DMS114 treated with DMSO at 0.1 percent for 48 hours (cell line): ENCODE measurements around the gene CNTNAP5.
A peak's percentile ranks its signal among the peaks of the same experiment; 100 is the strongest.

Experiments used
- DNase-seq: peaks from one replicate; lab custom pipeline; 2025; ENCODE audit not compliant: unreplicated experiment; lab: John Stamatoyannopoulos, UW

The CNTNAP5 gene

DNA sequence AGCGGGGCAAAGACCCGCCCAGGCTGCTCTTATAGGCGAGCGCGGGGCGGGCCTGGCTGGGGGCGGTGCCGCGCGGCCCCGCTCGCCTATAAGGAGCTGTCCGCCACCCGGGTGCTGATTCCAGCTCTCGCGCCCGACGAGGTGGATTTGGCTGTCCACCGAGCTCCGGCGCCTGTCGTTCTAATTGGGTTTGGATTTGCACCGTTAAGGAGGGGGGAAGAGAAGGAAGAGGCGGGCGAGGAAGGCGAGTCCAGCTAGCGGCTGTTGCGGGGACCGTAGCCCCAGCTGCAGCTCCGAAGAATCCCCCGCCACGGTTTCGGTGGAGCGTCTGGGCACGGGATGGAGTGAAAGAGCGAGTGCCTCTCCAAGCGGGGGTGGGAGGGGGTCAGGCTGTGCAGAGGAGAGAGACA, at the start of gene CNTNAP5:
Gene CNTNAP5, plus strand, starts transcription at position 117 of the 410 bp plus-strand sequence. CDS start 364 bp downstream, outside the sequence.
- no peak for DNase-seq

DNA sequence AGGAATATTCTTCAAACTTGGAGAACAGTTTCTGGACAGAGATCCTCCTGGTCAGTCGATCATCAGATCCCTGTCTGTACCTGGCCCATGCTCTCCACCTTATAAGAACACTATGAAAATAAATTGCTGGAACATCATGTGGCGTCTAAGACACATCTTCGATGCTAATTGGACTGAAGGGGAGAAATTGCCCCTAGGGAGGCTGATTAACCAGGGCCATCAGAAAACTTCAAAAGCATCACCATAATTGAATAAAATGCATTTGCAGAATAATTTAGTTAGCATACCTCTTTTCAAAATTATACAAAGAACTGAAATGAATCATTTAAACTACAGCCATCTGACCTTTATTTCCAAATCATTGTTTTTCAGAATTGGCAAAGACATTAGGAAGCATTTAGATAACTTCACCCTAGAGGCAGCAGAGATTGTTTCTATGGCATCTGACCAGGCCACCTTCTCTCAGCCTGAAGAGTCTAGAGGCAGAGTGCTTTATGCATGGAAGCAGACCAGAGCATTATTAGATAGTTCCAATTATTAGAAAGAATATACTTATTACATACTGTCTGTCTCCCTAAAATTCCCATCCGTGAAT, 48.9 kb upstream of the CNTNAP5 start:
- no peak for DNase-seq

DNA sequence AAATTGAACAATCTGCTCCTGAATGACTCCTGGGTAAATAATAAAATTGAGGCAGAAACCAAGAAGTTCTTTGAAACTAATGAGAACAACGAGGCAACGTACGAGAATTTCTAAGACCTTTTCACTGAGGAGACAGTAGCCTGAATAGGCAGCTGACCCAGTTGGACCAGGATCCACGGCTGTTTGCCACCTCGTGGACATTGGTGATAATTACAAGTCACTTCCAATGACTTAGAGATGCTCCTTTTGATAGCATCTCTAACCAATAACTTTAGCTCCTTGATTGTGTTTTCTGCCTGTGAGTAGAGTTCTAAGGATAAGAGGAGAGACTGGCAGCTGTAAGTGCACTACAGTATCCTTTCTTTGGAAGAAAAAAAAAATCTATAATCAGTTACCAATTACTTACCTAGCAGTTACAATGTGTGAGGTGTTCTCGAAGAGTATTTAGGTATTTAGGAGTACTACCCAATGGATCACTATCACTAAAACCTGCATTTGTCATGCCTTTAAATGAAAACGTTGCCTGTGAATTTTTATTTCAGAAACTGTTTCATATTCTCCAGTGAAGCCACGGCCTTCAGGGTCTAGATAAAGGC, 31.3 kb upstream of the CNTNAP5 start:
- DNase-seq, result peak; percentile 2

DNA sequence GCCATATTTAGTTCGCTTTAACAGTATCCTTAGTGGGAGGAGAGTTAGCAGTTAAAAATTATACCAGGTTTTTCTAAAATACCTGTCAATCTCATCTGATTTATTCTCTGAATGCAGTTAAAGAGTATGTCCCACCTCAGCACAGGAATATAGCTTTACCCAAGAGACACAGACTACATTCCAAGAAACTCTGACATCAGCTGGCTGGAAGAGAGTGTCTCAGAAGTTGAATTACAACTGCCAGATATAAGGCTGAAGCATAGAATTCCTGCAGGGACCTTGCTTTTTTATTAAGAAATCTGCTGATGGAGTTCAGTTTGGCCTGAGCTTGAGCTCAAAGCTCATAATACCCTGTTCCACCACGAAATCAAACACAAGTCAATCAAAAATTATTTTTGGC, 25.4 kb upstream of the CNTNAP5 start:
- DNase-seq, result no peak

DNA sequence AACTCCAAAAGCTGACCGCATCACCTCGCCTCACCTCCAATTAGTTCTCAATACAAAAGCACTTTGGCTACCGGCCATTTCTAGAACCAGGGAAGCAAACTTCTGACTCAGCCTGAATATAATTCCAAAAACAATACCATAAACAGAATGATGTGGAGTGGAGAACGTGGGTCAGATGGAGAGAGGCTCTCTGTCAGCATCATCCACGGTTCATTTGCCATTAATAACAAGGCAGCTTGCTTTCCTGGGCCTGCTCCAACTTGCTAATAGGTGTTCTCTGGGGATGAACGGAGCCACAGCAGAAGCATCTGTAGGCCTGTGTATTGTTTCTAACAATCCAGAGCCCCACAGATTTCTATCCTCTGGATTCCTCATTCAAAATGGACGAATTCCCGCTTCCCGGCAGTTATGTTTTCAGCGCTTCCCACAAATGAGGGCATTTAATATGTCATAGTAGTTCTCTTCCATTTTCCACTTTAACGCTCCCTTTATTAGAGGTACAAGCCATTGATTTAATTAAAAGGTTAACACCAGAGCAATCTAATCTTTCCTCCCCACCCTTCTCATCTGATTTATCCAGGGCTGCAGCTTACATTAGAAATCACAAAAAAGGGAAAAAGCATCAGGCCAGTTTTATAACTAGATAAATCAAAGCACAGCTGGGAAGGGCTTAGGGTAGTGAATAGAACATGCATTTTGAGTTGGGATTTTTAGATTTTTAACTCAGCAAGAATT, 23.2 kb upstream of the CNTNAP5 start:
- DNase-seq, result no peak

DNA sequence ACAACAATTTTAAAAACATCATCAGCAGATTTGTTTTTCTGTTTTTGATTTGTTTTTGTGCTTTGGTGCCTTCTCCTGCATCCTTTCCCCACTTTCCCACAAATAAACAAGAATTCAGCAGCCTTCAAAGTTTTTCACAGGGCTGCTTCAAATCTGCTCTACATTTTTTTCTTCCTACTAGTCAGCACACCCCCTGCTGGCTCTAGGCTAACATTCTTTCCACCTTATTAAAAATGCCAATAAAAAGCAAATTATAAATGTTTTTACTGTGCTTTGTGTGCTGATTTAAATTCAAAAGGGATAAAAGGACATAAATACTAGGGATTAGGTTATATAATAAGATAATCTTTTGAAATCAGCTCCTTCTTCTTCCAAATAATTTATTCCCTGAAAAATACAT, 6.2 kb upstream of the CNTNAP5 start:
- DNase-seq, result no peak

DNA sequence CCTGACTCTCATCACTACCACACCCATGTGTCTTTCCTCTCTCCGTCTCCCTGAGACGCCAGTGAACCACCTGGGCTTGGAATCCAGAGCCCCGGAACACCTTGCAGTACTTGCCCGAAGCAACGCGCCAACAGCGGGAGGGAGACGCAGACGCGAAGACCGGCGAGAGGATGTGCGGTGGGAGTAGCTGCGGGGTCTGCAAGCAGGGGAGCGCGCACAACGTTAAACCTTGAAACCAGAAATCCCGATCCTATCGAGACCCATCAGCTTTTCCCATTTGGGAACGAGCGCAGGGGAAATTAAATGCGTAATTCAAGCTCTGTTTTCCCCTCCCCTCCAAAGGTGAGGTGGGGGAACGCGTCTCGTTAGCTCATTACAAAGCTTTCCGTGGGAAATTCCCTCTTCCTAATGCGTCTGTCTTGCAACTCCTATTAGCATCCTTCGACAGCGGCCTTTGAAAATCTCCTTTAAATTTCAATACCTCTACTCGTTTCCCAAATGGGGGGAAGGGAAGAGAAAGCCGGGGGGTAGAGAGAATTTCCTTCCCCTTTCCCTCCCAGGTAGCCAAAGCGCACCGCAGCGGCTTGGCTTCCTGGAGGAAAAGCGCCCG, 421 bp upstream of the CNTNAP5 start:
- DNase-seq, result no peak

DNA sequence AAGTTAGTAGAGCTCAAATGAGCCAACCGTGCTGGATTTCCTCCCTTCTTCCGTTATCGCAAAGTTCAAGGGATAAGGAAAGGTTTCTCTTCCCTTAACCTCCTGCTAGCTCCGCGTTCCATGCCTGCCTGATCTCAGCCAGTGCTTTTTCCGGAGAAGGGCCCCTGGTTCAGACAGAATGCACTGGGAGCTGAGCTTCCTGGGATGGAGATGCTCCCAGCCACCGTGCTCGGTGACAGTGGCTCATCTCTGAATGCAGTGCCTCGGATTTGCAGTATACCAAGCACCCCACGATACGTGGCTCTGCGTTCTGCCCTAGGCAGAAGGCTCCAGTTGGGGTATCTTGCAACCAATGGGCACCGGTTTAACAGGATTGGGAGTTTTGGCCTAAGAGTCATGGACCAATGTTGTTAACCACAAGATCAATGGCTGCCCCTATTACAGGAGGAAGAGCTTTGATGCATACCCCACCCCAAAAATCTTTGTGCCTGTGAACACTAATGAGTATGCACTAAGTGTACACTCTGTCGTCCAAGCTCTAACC, 876 bp downstream of the CNTNAP5 start:
- no peak for DNase-seq

DNA sequence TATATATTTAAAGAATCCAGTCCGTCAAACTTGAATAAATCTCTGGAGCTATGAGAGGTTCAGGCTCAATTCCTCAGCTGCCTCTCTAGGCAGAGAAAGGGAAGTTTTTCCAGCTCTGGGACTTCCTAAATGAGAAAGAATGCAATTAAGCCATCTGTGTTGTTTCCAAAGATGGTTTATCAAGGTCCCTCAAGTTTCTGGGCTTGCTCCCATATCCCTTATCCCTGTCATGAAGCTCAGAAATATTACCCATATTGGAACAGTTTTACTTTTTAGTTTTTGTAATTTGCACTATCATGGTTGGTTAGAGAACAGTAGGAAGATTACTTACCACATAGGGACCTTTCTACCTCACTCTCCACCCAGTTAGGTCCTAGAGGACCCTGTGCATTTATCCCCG, 1.4 kb downstream of the CNTNAP5 start:
- DNase-seq, result no peak

DNA sequence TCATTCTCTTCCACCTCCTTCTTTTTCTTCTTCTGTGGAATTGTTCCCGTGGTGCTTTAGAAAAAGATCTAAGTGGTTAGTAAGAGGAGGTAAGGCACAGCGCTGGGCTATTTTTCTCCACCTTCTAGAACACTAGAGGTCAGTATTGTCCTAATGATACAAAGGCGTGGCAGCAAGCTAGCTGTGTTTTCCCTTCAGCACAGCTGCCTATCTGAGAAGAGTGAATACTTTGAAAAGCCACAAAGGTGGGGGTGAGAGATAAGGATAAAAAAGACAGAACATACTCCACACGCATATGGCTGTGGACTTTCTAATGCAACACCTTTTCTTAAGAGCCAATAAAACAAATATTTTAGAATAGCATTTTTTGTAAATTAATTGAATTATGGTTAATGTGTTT, 2.1 kb downstream of the CNTNAP5 start:
- peak; percentile 18 for DNase-seq

DNA sequence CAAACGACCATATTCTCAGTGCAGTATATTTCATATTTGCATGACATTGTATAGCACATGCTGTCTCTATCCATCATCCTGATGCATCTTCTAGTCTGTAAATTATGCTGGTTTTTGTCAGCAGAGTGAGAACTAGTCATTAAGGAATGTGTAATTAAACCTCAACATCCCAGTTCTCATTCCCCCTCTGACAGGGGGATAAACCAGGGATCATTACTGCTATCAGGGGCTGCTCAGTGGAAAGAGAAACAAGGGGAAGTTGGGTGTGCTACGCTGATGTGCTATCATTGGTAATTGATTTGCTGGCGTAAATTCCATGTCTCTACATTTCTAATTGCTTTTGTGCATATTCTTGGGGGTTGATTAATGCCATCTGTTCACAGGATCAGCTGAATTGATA, 7.7 kb downstream of the CNTNAP5 start:
- DNase-seq, result no peak

DNA sequence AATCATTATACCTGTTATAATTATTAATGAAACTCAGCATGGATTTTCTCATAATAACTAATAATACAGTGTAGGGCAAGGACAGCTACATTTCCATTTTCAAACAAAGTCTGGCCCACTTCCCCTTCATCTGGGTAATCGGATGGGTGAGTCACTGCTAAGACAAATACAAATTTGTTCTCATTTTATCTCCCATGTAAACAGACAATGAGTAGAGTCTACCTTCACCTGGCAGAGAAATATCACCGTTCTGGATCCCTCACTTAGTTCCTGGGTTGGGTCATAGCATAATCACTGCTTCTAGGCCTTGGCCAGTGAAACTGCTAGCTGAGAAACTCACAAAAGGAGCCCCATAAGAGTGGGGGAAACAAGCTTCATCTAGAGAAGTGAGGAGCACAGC, 9.2 kb downstream of the CNTNAP5 start:
- no peak for DNase-seq

DNA sequence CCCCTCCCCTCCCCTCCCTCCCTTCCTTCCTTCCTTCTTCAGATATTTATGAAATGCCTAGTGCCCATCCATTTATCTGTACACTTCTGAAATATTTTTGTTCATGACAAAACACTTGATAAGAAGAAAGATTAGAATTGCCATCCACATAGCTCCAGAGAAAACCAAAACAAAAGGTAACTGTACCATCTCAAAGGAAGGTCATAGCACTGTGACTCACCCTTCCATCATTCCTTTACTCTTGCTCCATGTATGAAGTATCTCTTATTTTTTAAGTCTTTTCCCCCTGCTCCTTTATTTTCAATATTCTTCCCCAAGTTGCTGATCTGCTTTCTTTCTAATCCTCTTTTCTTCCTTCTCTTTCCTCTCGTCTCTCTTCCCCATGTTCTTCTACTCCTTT, 9.9 kb downstream of the CNTNAP5 start:
- no peak for DNase-seq

DNA sequence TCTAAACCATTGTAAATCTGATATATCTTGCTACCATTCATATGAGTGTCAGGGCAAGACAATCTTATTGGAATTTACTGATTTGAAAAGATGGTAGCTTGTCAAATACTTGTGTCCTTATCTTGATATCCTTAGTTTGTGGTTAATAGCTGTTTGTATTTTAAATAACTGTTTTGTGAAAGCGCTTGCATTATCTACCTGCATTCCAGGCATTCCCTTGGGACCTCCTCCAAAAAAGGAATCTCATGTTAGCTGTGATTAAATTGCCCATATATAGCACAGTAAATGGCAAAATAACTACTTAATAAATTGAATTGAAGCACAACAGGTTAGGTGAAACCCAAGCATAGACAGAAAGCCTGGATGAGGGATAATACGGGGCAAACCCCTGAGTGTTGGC, 13.9 kb downstream of the CNTNAP5 start:
- DNase-seq, result no peak

DNA sequence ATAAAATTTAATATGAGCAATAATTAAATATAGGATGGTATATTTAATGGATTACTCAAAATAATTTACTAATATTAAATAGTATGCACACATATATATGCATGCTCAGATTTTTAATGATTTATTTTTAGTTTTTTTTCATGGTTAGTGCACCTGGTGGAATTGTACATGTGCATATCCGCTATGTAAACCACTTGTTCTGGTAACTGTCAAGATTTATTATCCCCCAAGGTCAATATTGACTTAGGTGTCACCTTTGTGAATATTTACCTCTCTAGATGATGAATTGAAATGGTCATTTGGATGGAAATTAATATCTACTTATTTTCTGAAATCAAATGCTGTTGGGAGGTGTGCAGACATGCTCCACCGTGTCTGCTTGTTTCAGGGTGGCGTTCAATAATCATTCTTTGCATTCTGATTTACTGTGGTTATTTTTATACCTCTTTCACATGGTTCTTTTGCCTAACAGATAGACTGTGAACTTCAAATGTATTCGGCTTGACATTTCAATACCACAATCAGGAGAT, 14.7 kb downstream of the CNTNAP5 start:
- no peak for DNase-seq

DNA sequence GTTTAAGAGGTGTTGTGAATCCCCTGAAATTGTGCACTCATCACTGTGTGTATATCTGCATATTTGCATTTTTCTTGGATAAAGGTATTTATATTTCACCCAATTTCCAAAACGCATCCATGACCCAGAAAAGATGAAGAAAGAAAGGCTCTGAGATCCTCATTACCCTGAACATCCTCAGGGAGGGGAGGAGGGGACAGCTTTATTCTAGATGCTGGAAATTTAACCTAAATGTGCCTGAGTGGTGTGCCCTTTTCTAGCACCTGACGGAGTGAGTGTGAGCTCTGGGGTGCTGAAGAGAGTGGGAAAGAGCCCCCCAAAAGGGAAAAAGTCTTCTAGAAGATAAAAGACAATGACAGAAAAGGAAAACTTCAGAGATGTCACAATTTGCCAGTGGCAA, 20.8 kb downstream of the CNTNAP5 start:
- no peak for DNase-seq

DNA sequence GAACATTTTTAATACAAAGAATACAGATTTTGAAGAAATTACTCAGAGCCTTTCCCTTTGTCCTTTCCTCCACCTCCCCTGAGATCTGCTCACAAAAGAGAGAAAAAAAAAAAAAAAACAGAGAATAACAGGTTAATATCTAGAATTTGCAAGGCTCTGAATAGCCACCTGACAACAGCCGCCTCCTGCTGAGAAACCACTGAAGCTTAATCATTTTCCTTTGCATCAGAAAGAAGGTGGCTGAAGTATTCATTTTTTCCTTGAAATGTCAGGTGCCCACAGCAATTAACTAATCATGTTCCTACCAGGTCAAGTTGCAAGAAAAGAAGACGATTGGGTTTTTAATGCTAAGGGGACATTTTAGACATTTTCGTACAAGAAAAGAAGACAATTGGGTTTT, 21.2 kb downstream of the CNTNAP5 start:
- no peak for DNase-seq

DNA sequence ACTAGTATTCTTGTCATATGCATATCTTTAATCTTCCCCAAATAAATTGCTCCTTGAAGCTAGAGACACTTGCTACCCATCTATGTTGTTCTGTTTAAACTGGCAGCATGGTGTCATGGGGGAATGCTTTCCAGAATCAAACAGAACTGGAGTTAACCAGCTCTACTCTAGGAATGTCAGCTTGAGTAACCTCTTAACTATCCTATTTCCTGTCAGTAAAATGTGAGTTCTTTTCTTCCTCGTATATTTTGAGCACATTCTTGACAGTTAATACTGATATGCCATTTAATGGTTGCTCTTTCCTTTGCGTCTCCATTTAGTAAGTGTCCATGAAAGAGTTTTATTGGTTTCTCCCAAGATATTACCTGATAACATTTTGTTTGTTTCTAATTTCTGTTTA, 23.0 kb downstream of the CNTNAP5 start:
- no peak for DNase-seq

DNA sequence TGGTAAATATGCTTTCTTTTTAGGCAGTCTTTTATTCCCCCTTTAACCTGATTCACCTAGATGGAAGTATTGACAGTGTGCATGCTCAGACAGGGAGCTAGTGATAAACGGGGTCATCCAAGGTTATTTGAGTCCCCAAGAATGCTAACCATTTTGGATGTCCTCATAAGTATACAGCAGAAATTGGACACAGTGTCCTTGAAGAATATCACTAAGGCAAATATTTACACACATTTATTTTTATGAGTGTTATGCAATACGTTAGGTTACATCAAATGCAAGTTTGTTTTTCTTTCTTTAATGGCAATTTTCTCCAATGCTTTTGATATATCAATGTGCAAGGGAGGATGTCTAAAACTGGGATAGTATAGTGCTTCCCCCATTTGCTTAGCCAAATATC, 23.6 kb downstream of the CNTNAP5 start:
- DNase-seq, result no peak

DNA sequence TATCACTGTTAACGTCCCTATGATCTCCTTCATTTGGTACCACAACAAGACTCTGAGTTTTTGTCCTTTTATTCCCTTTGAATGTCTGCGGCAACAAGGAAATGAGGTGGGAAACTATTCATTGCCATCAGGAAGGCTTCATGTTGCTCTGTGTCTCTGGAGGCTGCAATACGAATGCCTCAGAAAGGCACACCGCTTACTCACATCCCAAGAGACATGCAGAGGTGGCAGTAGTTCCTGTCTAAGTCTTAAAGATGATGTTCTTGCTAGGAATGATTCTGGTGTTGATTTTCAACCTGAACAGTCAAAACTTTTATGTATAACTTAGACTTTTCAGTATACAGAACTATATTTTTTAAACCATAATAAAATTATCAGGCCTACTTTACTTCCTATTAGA, 24.0 kb downstream of the CNTNAP5 start:
- no peak for DNase-seq

DNA sequence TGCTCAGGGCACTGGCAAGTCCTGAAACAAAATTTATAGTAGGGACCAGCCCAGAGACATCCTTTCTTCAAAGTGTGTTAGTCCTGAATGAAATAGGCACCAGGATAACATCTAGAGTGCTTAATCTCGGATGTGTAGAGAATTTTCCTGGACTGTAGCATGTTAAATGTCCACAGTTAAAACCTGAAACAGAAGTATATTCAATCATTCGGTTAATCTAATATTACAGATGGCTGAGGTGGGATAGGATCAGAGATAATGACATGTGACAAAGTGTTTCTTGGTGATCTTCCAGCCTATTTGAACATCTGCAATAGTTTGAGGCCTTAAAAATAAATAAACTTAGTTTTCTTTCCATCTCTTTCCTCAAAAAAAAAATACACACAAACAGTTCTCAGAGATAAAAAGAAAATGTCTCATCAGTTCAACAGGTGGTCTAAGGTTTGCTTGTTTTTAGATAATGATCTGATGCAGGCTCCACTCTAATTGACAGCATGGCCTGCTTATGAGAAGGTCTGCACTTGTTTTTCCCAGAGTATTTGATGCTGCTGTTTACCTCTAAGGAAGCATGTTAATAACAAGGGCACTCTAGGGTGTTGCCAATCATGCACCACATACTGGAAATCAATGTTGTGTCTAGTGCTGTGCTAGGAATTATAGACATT, 25.9 kb downstream of the CNTNAP5 start:
- no peak for DNase-seq
